ENCODE data around the gene NSF.
A peak's percentile ranks its signal among the peaks of the same experiment; 100 is the strongest.

Gene NSF

DNA sequence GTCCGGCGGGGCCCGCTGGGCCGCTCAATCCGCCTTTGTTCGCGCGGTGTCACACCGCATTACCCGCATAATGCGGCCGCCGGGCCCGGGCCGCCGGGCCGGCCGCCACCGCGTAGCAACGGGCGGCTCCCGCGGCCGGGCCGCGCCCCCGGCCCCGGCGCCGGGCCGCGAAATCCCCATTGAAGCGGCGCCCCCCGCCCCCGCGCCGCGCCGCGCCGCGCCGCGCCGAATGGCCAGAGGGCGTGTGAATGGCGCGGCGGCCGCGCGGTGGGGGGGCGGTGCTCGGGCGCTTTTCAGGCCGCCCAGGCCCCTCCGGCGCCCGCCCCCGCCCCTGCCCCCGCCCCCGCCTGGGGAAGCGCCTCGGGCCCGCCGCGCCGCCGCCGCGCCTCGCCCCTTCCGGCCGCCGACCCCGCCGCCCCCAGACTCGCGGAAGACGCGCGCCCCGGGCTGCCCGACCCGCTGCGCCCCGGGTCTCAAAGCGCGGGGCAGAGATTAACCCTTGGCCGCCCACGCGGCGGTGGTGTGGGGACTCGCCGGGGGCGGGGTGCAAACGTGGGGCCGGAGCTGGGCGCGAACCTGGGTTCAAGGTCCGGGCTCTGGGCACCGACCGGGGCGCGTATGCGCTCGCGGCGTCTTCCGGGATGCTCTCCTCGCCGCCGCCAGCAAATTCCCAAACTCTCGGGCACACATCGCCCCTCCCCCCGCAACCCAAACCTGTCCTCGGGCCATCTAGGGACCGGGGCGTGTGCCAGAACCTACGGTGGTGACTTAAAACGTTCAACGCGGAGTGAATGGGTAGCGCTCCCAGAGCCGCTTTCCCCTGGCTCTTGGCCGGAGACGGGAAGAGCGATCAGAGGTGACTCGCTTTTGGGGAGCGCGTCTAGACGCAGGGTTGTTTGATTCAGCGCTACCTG, 181.3 kb downstream of the NSF start:
- no peak for TF ChIP-seq CTCF (IDR thresholded peaks at IDR 0.05; ENCODE audit: insufficient read depth, low read depth, low read length, missing control alignments)
- H3K4me3 ChIP-seq (ENCODE audit: low read depth, low read length) = peak overlapping the region; percentile 57
- DNase-seq (ENCODE audit: low read depth) = no peak

DNA sequence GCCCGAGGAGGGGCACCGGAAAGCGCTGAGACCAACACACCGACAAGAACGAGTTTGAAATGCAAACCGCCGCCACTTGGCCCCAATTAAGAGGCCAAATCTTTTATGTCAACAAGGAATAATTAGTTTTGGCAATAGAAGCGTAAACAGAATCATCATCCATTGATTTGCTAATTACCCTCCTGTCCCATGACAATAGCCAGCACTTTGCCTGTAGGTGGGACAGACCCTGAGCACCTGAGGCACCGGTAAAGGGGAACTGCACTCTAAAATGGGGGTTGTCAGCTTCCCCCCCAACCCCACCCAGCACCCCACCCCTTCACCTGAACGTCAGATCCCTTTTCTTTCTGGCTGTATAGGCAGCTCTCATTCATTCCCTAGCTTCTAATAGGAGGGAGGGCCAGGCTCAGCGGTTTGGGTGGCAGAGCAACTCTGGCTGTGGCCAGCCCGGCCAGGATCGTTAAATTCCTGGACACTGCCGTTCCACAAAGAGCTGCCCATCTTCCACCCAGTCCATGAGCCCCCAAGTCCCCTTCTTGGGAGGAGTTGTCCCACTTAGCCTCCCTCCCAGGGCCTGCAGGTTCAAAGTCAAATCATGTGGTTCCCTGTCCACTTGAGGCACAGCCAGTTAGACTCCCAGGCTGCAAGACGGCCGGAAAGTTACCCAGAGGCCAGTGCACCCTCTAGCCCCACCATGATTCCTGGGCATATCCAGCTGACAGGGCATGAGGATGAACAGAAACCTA, 182.2 kb downstream of the NSF start:
- DNase-seq (ENCODE audit: low read depth) = no peak
- peak overlapping the region; percentile 57 for H3K4me3 ChIP-seq (ENCODE audit: low read depth, low read length)
- TF ChIP-seq CTCF (IDR thresholded peaks at IDR 0.05; ENCODE audit: insufficient read depth, low read depth, low read length, missing control alignments) = no peak

DNA sequence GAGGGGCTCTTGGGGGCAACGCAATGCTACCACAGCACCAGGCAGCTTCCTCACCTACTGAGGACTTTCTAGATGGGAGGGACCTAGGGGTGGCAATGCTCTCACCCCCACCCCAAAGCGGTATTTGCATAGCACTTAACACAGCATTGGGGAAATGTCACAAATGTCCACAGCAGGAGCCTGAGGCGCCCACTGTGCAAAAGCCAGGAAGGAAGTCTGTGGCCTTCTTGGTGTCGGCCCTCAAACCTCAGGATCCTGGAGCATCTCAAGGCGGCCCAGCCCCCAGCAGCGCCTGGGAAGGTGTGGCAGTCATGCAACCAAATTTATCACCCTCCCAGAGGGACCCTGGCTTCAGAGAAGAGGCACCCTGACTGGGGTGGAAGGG, 182.7 kb downstream of the NSF start:
- no peak for TF ChIP-seq CTCF (IDR thresholded peaks at IDR 0.05; ENCODE audit: insufficient read depth, low read depth, low read length, missing control alignments)
- H3K4me3 ChIP-seq (ENCODE audit: low read depth, low read length) = no peak overlapping the region
- DNase-seq (ENCODE audit: low read depth) = no peak

GRCh38 chr17:46773676-46774075, 183.2 kb downstream of the NSF start:
- H3K4me3 ChIP-seq (ENCODE audit: low read depth, low read length) = no peak overlapping the region
- DNase-seq (ENCODE audit: low read depth) = no peak
- no peak for TF ChIP-seq CTCF (IDR thresholded peaks at IDR 0.05; ENCODE audit: insufficient read depth, low read depth, low read length, missing control alignments)

GRCh38 chr17:46774108-46774737, 183.8 kb downstream of the NSF start:
- no peak for TF ChIP-seq CTCF (IDR thresholded peaks at IDR 0.05; ENCODE audit: insufficient read depth, low read depth, low read length, missing control alignments)
- DNase-seq (ENCODE audit: low read depth) = no peak
- H3K4me3 ChIP-seq (ENCODE audit: low read depth, low read length) = no peak overlapping the region

GRCh38 chr17:46776298-46777005, 186.0 kb downstream of the NSF start:
- no peak for TF ChIP-seq CTCF (IDR thresholded peaks at IDR 0.05; ENCODE audit: insufficient read depth, low read depth, low read length, missing control alignments)
- no peak for DNase-seq (ENCODE audit: low read depth)

More at GRCh38 chr17:46776298-46777005, 186.0 kb downstream of the NSF start:
- no peak overlapping the region for H3K4me3 ChIP-seq (ENCODE audit: low read depth, low read length)

Data from GM12865 (cell line).